ENCODE results near the gene TEAD1. TPM values are rescaled to one million over a fixed set of nuclear protein-coding genes. Genes with fewer than 3 reads are reported as not detected.
A peak's percentile ranks its signal among the peaks of the same experiment; 100 is the strongest.

TEAD1 gene
- total RNA-seq, 1 donor from 2014 or later, result 154 TPM

DNA sequence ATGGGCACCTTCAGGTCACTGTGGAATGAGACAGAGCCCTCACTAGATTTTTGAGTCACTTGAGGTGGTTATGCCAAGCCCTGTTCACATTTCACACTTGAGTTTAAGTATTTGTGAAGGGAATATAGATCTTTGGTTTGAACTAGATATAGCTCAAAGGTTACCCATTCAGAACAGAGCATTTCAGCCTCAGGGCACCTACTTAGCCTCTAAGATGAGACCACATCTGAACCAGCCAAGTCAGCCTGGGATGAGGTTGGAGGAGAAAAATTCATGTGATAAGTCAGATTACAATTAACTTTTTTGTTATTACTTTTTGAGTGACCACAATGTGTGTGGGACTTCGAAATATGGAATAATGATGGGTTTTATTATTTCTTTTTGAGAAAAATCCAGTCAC is 127.8 kb downstream of the TEAD1 start:
- DNase-seq (ENCODE audit: extremely low spot score, unreplicated experiment), result no peak
- Mint-ChIP-seq H3K27ac (ENCODE audit: unreplicated experiment) (peak overlapping the region; percentile 89), H3K36me3 (ENCODE audit: unreplicated experiment) (peaks cover 5% of the 10 kb centered on the region), H3K4me3 (ENCODE audit: unreplicated experiment) (no peak overlapping the region), H3K9me3 (ENCODE audit: unreplicated experiment) (no peaks in the 10 kb centered on the region), H3K4me1 (ENCODE audit: unreplicated experiment) (peaks cover 74% of the 10 kb centered on the region), H3K27me3 (ENCODE audit: unreplicated experiment) (no peaks in the 10 kb centered on the region)
- TF ChIP-seq, protein P1, sequence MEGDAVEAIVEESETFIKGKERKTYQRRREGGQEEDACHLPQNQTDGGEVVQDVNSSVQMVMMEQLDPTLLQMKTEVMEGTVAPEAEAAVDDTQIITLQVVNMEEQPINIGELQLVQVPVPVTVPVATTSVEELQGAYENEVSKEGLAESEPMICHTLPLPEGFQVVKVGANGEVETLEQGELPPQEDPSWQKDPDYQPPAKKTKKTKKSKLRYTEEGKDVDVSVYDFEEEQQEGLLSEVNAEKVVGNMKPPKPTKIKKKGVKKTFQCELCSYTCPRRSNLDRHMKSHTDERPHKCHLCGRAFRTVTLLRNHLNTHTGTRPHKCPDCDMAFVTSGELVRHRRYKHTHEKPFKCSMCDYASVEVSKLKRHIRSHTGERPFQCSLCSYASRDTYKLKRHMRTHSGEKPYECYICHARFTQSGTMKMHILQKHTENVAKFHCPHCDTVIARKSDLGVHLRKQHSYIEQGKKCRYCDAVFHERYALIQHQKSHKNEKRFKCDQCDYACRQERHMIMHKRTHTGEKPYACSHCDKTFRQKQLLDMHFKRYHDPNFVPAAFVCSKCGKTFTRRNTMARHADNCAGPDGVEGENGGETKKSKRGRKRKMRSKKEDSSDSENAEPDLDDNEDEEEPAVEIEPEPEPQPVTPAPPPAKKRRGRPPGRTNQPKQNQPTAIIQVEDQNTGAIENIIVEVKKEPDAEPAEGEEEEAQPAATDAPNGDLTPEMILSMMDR (IDR thresholded peaks at IDR 0.05), result no peak

DNA sequence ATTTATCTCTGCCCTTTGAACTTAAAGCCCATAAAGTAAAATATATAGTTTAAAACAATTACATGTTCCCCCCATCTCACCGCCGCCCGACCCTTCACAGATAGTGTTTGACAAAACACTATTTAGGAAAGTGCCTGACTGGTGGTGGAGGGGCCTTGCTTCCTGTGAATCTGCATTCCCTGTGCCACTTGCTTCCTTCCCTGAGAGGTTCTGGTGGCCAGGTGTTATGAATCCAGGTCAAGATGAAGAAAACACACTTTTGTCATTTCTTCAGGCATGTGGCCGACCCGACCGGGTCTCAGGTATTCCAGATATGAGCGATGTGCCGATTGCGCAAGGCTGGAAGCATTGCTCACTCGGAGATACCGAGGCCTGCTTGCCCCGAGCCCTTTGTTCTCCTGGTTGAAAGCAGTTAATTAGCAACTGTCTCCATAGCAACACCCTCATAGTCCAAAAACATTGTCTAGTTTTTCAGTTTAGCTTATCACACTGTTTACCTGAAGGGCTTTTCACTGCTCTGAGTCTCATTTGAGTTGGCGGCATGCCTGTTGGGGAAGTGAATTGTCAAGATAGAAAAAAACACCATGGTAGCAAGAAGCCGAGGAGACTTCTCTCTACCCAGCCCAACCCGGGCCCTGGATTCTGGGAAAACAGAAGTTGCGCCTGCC is 128.3 kb downstream of the TEAD1 start:
- TF ChIP-seq, protein P1 (IDR thresholded peaks at IDR 0.05), result no peak
- no peak for DNase-seq (ENCODE audit: extremely low spot score, unreplicated experiment)
- Mint-ChIP-seq H3K4me3 (ENCODE audit: unreplicated experiment) (peak overlapping the region; percentile 46), H3K27ac (ENCODE audit: unreplicated experiment) (peak overlapping the region; percentile 89), H3K4me1 (ENCODE audit: unreplicated experiment) (peaks cover 78% of the 10 kb centered on the region), H3K27me3 (ENCODE audit: unreplicated experiment) (no peaks in the 10 kb centered on the region), H3K9me3 (ENCODE audit: unreplicated experiment) (no peaks in the 10 kb centered on the region), H3K36me3 (ENCODE audit: unreplicated experiment) (peaks cover 2% of the 10 kb centered on the region)

- Mint-ChIP-seq H3K27me3 (ENCODE audit: unreplicated experiment) (no peaks in the 10 kb centered on the region), H3K9me3 (ENCODE audit: unreplicated experiment) (no peaks in the 10 kb centered on the region), H3K27ac (ENCODE audit: unreplicated experiment) (peak overlapping the region; percentile 89), H3K36me3 (ENCODE audit: unreplicated experiment) (no peaks in the 10 kb centered on the region), H3K4me1 (ENCODE audit: unreplicated experiment) (peaks cover 78% of the 10 kb centered on the region), H3K4me3 (ENCODE audit: unreplicated experiment) (peak overlapping the region; percentile 46)
- DNase-seq (ENCODE audit: extremely low spot score, unreplicated experiment), result no peak
- TF ChIP-seq, protein P1 (IDR thresholded peaks at IDR 0.05), result no peak
Observed at GRCh38 chr11:12803086-12803826, 129.0 kb downstream of the TEAD1 start.

GRCh38 chr11:12806113-12806512 is 131.9 kb downstream of the TEAD1 start:
- DNase-seq (ENCODE audit: extremely low spot score, unreplicated experiment), result no peak
- H3K9me3 Mint-ChIP-seq (ENCODE audit: unreplicated experiment), result no peaks in the 10 kb centered on the region
- TF ChIP-seq, protein P1 (IDR thresholded peaks at IDR 0.05), result no peak
- H3K27me3 Mint-ChIP-seq (ENCODE audit: unreplicated experiment), result no peaks in the 10 kb centered on the region
- H3K4me3 Mint-ChIP-seq (ENCODE audit: unreplicated experiment), result no peak overlapping the region
- H3K36me3 Mint-ChIP-seq (ENCODE audit: unreplicated experiment), result no peaks in the 10 kb centered on the region
- peaks cover 74% of the 10 kb centered on the region for H3K4me1 Mint-ChIP-seq (ENCODE audit: unreplicated experiment)
- H3K27ac Mint-ChIP-seq (ENCODE audit: unreplicated experiment), result no peak overlapping the region

GRCh38 chr11:12807621-12808020 is 133.4 kb downstream of the TEAD1 start:
- TF ChIP-seq, protein P1 (IDR thresholded peaks at IDR 0.05), result no peak
- Mint-ChIP-seq H3K36me3 (ENCODE audit: unreplicated experiment) (no peaks in the 10 kb centered on the region), H3K4me3 (ENCODE audit: unreplicated experiment) (no peak overlapping the region), H3K27me3 (ENCODE audit: unreplicated experiment) (no peaks in the 10 kb centered on the region), H3K27ac (ENCODE audit: unreplicated experiment) (peak overlapping the region; percentile 73), H3K4me1 (ENCODE audit: unreplicated experiment) (peaks cover 60% of the 10 kb centered on the region), H3K9me3 (ENCODE audit: unreplicated experiment) (no peaks in the 10 kb centered on the region)
- DNase-seq (ENCODE audit: extremely low spot score, unreplicated experiment), result no peak
